Measurements from ENCODE around the gene ARL11. TPM values are rescaled to one million over a fixed set of nuclear protein-coding genes. Genes with fewer than 3 reads are reported as not detected.

Gene ARL11
- total RNA-seq, 2 donors from 2014 or later: 0.05 to 0.40 TPM

DNA sequence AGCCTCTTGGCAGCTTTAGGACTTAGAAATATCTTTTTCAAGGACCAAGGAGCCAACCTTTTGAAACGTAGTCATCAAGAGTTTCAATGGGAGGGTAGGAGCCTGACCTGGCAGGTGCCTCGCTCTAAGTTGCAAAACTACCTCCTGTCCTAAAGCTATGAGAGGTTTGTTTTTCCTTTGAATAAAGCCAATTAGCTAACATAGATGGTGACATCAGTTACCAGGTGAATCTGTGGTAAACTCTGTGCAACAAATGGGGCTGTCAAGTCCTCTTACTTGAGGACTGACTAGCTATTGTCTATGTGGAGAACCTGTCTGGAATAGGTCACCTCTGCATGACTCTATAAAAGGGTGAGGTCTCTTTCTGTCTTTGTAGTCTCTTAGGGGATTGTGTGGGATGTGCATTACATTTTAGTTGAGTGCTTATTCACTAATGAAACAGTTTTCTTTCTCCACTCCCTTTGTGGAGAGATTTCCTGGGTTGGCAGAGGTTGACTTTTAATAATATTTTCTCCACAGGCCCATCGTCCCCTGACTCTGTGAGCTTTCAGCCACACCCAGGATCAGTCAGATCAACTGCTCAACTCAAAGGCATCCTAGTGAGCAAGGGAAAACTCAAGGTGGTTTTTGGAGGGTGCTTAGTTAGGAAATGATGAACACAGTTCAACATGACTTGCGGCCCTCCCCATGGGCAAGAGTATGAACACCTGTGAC is 9.9 kb downstream of the ARL11 start:
- TF ChIP-seq, protein P1, sequence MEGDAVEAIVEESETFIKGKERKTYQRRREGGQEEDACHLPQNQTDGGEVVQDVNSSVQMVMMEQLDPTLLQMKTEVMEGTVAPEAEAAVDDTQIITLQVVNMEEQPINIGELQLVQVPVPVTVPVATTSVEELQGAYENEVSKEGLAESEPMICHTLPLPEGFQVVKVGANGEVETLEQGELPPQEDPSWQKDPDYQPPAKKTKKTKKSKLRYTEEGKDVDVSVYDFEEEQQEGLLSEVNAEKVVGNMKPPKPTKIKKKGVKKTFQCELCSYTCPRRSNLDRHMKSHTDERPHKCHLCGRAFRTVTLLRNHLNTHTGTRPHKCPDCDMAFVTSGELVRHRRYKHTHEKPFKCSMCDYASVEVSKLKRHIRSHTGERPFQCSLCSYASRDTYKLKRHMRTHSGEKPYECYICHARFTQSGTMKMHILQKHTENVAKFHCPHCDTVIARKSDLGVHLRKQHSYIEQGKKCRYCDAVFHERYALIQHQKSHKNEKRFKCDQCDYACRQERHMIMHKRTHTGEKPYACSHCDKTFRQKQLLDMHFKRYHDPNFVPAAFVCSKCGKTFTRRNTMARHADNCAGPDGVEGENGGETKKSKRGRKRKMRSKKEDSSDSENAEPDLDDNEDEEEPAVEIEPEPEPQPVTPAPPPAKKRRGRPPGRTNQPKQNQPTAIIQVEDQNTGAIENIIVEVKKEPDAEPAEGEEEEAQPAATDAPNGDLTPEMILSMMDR (IDR thresholded peaks at IDR 0.05): no peak
- TF ChIP-seq POLR2AphosphoS5 (IDR thresholded peaks at IDR 0.05) (no peak), POLR2A (IDR thresholded peaks at IDR 0.05) (no peak)

DNA sequence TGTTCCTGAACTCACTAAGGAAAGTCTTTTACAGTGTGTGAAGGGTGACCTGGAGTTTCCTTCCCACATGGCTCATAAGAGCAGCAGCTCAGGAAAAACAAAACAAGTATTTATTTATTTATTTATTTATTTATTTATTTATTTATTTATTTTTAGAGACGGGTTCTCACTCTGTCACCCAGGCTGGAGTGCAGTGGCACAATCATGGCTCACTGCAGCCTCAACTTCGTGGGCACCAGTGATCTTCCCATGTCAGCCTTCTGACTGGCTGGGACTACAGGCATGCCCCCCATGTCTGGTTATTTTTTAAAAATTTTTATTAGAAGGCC is 10.4 kb downstream of the ARL11 start:
- Histone ChIP-seq H3K27me3 (replicated peaks; ENCODE audit: insufficient read depth) (no peaks in the 10 kb centered on the region), H3K9me3 (no peaks in the 10 kb centered on the region), H3K4me1 (replicated peaks) (no peaks in the 10 kb centered on the region), H3K27ac (no peak overlapping the region), H3K36me3 (no peaks in the 10 kb centered on the region), H3K4me3 (no peak overlapping the region)
- no peak for DNase-seq (ENCODE audit: low spot score)
- intact Hi-C loops (cut with DNase I): no loop called here
- WGBS: 88% methylated on average over 2 of the region's 2 CpGs
- TF ChIP-seq POLR2A (IDR thresholded peaks at IDR 0.05) (no peak), POLR2AphosphoS5 (IDR thresholded peaks at IDR 0.05) (no peak)
- TF ChIP-seq, protein P1 (IDR thresholded peaks at IDR 0.05): no peak

More for the DNA sequence above, 9.9 kb downstream of the ARL11 start:
- H3K9me3 ChIP-seq: no peaks in the 10 kb centered on the region
- H3K27ac ChIP-seq: no peak overlapping the region
- intact Hi-C loops (cut with DNase I): no loop called here
- no peaks in the 10 kb centered on the region for H3K4me1 ChIP-seq (replicated peaks)
- no peak overlapping the region for H3K4me3 ChIP-seq
- H3K27me3 ChIP-seq (replicated peaks; ENCODE audit: insufficient read depth): no peaks in the 10 kb centered on the region
- H3K36me3 ChIP-seq: no peaks in the 10 kb centered on the region
- WGBS: 95% methylated on average over 4 of the region's 4 CpGs
- no peak for DNase-seq (ENCODE audit: low spot score)

DNA sequence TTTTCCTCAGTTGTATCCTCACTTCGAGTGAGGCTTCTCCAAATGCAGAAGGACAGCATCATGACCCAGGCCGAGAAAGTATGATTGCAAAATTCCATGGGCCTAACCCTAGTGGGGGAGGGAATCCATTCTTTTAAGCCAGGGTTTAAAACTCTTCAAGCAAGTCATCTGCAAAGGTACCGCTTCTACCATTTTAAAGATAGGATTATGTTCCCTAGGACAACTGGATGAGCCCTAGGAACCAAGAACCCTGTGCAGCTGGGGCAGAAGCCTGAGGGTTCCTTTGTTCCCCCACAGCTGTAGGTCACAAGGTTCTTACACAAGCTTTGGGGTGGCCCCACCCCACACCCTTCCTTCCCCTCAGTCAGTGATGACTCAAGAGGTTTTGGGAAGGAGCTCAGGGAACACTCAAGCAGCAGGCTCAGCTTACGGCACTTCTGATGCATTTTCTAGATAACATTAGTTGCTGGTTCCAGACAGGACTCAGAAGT is 13.5 kb downstream of the ARL11 start:
- no peak overlapping the region for H3K4me3 ChIP-seq
- no peaks in the 10 kb centered on the region for H3K36me3 ChIP-seq
- H3K4me1 ChIP-seq (replicated peaks): no peaks in the 10 kb centered on the region
- H3K9me3 ChIP-seq: no peaks in the 10 kb centered on the region
- WGBS: 84% methylated on average over 4 of the region's 4 CpGs
- no peak overlapping the region for H3K27ac ChIP-seq
- no peak for TF ChIP-seq POLR2A (IDR thresholded peaks at IDR 0.05)
- TF ChIP-seq, protein P1 (IDR thresholded peaks at IDR 0.05): no peak
- TF ChIP-seq POLR2AphosphoS5 (IDR thresholded peaks at IDR 0.05): no peak
- no peaks in the 10 kb centered on the region for H3K27me3 ChIP-seq (replicated peaks; ENCODE audit: insufficient read depth)
- DNase-seq (ENCODE audit: low spot score): no peak
- intact Hi-C loops (cut with DNase I): no loop called here

DNA sequence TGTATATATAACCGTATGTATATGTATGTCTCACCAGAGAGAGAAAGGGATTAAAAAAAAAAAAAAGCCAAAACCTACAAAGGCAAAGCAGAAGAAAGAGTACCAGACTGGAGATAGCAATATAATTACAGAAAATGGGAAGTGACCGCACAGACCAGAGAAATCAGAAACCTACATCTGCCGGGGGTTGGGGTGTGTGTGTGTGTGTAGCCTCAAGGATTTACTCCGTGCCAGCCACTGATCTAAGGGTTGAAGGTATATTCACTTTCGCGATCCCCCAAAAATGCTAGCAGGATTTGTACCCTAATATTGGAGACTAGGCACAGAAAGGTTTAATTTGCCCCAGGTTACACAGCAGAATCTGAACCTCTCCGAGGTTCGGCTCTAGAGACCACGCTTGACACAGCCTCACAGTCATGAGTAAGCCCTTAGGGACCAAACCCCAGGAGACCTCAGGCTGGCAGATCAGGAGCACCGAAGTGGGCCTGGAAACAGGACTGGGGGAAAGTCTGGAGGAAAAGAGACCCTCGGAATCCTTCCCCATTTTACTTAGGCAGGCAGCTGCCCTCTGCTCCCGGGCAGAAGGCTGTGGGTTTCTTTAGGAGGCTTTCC is 14.8 kb downstream of the ARL11 start:
- intact Hi-C loops (cut with DNase I): no loop called here
- WGBS: 81% methylated on average over 12 of the region's 12 CpGs
- no peaks in the 10 kb centered on the region for H3K36me3 ChIP-seq
- H3K27ac ChIP-seq: no peak overlapping the region
- H3K4me1 ChIP-seq (replicated peaks): no peaks in the 10 kb centered on the region
- H3K27me3 ChIP-seq (replicated peaks; ENCODE audit: insufficient read depth): no peaks in the 10 kb centered on the region
- TF ChIP-seq, protein P1 (IDR thresholded peaks at IDR 0.05): no peak
- no peak for TF ChIP-seq POLR2AphosphoS5 (IDR thresholded peaks at IDR 0.05)
- TF ChIP-seq POLR2A (IDR thresholded peaks at IDR 0.05): no peak
- DNase-seq (ENCODE audit: low spot score): no peak
- no peak overlapping the region for H3K4me3 ChIP-seq
- H3K9me3 ChIP-seq: no peaks in the 10 kb centered on the region

DNA sequence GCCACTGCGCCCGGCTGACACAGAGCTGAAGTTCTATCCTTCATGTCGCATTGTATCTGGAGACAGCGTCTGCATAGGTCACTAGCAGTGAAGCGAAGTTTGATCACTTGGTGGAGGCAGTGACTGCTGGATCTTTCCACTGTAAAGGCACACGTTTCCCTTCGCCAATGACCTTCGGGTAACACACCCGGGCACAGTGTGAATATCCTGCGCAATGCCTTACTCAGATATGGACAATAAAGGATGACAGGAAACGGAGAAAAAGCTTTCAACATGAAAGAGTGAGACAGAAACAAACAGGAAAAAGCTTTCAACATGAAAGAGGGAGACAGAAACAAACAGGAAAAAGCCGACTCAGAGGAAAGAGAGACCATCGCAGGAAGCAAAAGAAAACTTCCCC is 17.1 kb downstream of the ARL11 start:
- H3K27ac ChIP-seq: no peak overlapping the region
- TF ChIP-seq, protein P1 (IDR thresholded peaks at IDR 0.05): no peak
- H3K36me3 ChIP-seq: no peaks in the 10 kb centered on the region
- WGBS: 84% methylated on average over 13 of the region's 13 CpGs
- intact Hi-C loops (cut with DNase I): no loop called here
- no peak overlapping the region for H3K4me3 ChIP-seq
- no peaks in the 10 kb centered on the region for H3K27me3 ChIP-seq (replicated peaks; ENCODE audit: insufficient read depth)
- no peaks in the 10 kb centered on the region for H3K9me3 ChIP-seq
- DNase-seq (ENCODE audit: low spot score): no peak
- no peaks in the 10 kb centered on the region for H3K4me1 ChIP-seq (replicated peaks)
